ENCODE data around the gene TUBA4A. TPM values are rescaled to one million over a fixed set of nuclear protein-coding genes. Genes with fewer than 3 reads are reported as not detected.
"Not testable (repeated sequence)": the region's sequence is repeated elsewhere in the genome, so short reads cannot be mapped to it uniquely, and the experiment has no call there.

TUBA4A gene
- total RNA-seq, 2 donors from 2014 or later: 82.0 to 99.8 TPM

- ATAC-seq (replicated peaks in 1 of 2) (no peak), DNase-seq (no peak)
- Mint-ChIP-seq H3K27me3 (ENCODE audit: low read depth) (no peaks in the 10 kb centered on the region), H3K27ac (no peak overlapping the region), H3K4me1 (ENCODE audit: low read depth) (no peaks in the 10 kb centered on the region), H3K36me3 (ENCODE audit: insufficient read depth in 2 of 2) (no peaks in the 10 kb centered on the region), H3K4me3 (no peak overlapping the region), H3K9me3 (no peaks in the 10 kb centered on the region)
Observed at GRCh38 chr2:219271021-219271420, 17.3 kb upstream of the TUBA4A start.

GRCh38 chr2:219270055-219270372, 16.3 kb upstream of the TUBA4A start:
- Mint-ChIP-seq H3K4me3 (no peak overlapping the region), H3K9me3 (no peaks in the 10 kb centered on the region), H3K27me3 (ENCODE audit: low read depth) (no peaks in the 10 kb centered on the region), H3K4me1 (ENCODE audit: low read depth) (no peaks in the 10 kb centered on the region), H3K36me3 (ENCODE audit: insufficient read depth in 2 of 2) (no peaks in the 10 kb centered on the region), H3K27ac (no peak overlapping the region)
- ATAC-seq (replicated peaks in 1 of 2) (no peak), DNase-seq (no peak)

- Mint-ChIP-seq H3K4me3 (no peak overlapping the region), H3K9me3 (no peaks in the 10 kb centered on the region), H3K27me3 (ENCODE audit: low read depth) (no peaks in the 10 kb centered on the region), H3K4me1 (ENCODE audit: low read depth) (no peaks in the 10 kb centered on the region), H3K36me3 (ENCODE audit: insufficient read depth in 2 of 2) (no peaks in the 10 kb centered on the region), H3K27ac (no peak overlapping the region)
- DNase-seq: no peak
- ATAC-seq (replicated peaks in 1 of 2): no peak
Observed at GRCh38 chr2:219269362-219270054, 15.8 kb upstream of the TUBA4A start.

- Mint-ChIP-seq H3K27me3 (ENCODE audit: low read depth) (no peaks in the 10 kb centered on the region), H3K4me1 (ENCODE audit: low read depth) (no peaks in the 10 kb centered on the region), H3K9me3 (no peaks in the 10 kb centered on the region), H3K4me3 (no peak overlapping the region), H3K36me3 (ENCODE audit: insufficient read depth in 2 of 2) (no peaks in the 10 kb centered on the region), H3K27ac (no peak overlapping the region)
- DNase-seq (no peak), ATAC-seq (replicated peaks in 1 of 2) (no peak)
Observed at GRCh38 chr2:219268294-219268693, 14.6 kb upstream of the TUBA4A start.

GRCh38 chr2:219266886-219267285, 13.2 kb upstream of the TUBA4A start:
- Mint-ChIP-seq H3K9me3 (no peaks in the 10 kb centered on the region), H3K27ac (no peak overlapping the region), H3K4me3 (no peak overlapping the region), H3K36me3 (ENCODE audit: insufficient read depth in 2 of 2) (no peaks in the 10 kb centered on the region), H3K4me1 (ENCODE audit: low read depth) (no peaks in the 10 kb centered on the region), H3K27me3 (ENCODE audit: low read depth) (no peaks in the 10 kb centered on the region)
- no peak for ATAC-seq (replicated peaks in 1 of 2)
- DNase-seq: no peak

- Mint-ChIP-seq H3K27me3 (ENCODE audit: low read depth) (no peaks in the 10 kb centered on the region), H3K9me3 (no peaks in the 10 kb centered on the region), H3K36me3 (ENCODE audit: insufficient read depth in 2 of 2) (no peaks in the 10 kb centered on the region), H3K27ac (no peak overlapping the region), H3K4me1 (ENCODE audit: low read depth) (no peaks in the 10 kb centered on the region), H3K4me3 (no peak overlapping the region)
- no peak for ATAC-seq (replicated peaks in 1 of 2)
- DNase-seq: no peak
Observed at GRCh38 chr2:219266232-219266631, 12.5 kb upstream of the TUBA4A start.

GRCh38 chr2:219261024-219261855, 7.5 kb upstream of the TUBA4A start:
- ATAC-seq (replicated peaks in 1 of 2) (no peak), DNase-seq (no peak)
- no peak overlapping the region for H3K27ac Mint-ChIP-seq
- H3K36me3 Mint-ChIP-seq (ENCODE audit: insufficient read depth in 2 of 2): no peaks in the 10 kb centered on the region
- no peaks in the 10 kb centered on the region for H3K27me3 Mint-ChIP-seq (ENCODE audit: low read depth)
- H3K4me3 Mint-ChIP-seq: no peak overlapping the region
- H3K9me3 Mint-ChIP-seq: no peaks in the 10 kb centered on the region
- peaks cover 8% of the 10 kb centered on the region for H3K4me1 Mint-ChIP-seq (ENCODE audit: low read depth)

- H3K36me3 Mint-ChIP-seq (ENCODE audit: insufficient read depth in 2 of 2); H3K4me3 Mint-ChIP-seq; ATAC-seq (replicated peaks in 1 of 2); H3K27me3 Mint-ChIP-seq (ENCODE audit: low read depth); DNase-seq; H3K9me3 Mint-ChIP-seq; H3K27ac Mint-ChIP-seq: not testable (repeated sequence)
- peaks cover 25% of the 10 kb centered on the region for H3K4me1 Mint-ChIP-seq (ENCODE audit: low read depth)
Observed at GRCh38 chr2:219258942-219259341, 5.2 kb upstream of the TUBA4A start.

- Mint-ChIP-seq H3K27ac (peak overlapping the region; percentile 73), H3K9me3 (no peaks in the 10 kb centered on the region)
- peak; percentile 50 to 55 for ATAC-seq (replicated peaks in 1 of 2)
Observed at GRCh38 chr2:219254590-219255201, 978 bp upstream of the TUBA4A start.

GRCh38 chr2:219252900-219253752, 592 bp downstream of the TUBA4A start, which contains the start of gene TUBA4B:
Gene TUBA4B, plus strand, starts transcription at chr2:219253243. Its CDS starts 165 bp downstream, at chr2:219253408.
- Mint-ChIP-seq H3K4me3 (peak within 1 kb of the TSS; percentile 75 to 78), H3K27me3 (ENCODE audit: low read depth) (no peaks in the 10 kb centered on the region), H3K27ac (peak within 1 kb of the TSS; percentile 89), H3K36me3 (ENCODE audit: insufficient read depth in 2 of 2) (peaks cover 4 to 14% of the 10 kb centered on the region in 2 donors), H3K4me1 (ENCODE audit: low read depth) (peaks cover 69% of the 10 kb centered on the region), H3K9me3 (no peaks in the 10 kb centered on the region)
- ATAC-seq (replicated peaks in 1 of 2) (peak; percentile 19 to 44), DNase-seq (peak; percentile 62 to 75)

More at GRCh38 chr2:219254590-219255201, 978 bp upstream of the TUBA4A start:
- peaks cover 0 to 14% of the 10 kb centered on the region in 2 donors for H3K36me3 Mint-ChIP-seq (ENCODE audit: insufficient read depth in 2 of 2)
- no peaks in the 10 kb centered on the region for H3K27me3 Mint-ChIP-seq (ENCODE audit: low read depth)
- H3K4me1 Mint-ChIP-seq (ENCODE audit: low read depth): peaks cover 57% of the 10 kb centered on the region
- H3K4me3 Mint-ChIP-seq: peak overlapping the region; percentile 75 to 78
- peak; percentile 48 to 50 for DNase-seq

- Mint-ChIP-seq H3K9me3 (no peaks in the 10 kb centered on the region), H3K4me1 (ENCODE audit: low read depth) (peaks cover 71% of the 10 kb centered on the region), H3K36me3 (ENCODE audit: insufficient read depth in 2 of 2) (peaks cover 4 to 14% of the 10 kb centered on the region in 2 donors), H3K27ac (peak overlapping the region; percentile 89), H3K27me3 (ENCODE audit: low read depth) (no peaks in the 10 kb centered on the region), H3K4me3 (peak overlapping the region; percentile 75 to 78)
- DNase-seq (no peak), ATAC-seq (replicated peaks in 1 of 2) (no peak)
Observed at GRCh38 chr2:219252570-219252899, 1.2 kb downstream of the TUBA4A start.

GRCh38 chr2:219252084-219252483, 1.6 kb downstream of the TUBA4A start:
- Mint-ChIP-seq H3K9me3 (no peaks in the 10 kb centered on the region), H3K36me3 (ENCODE audit: insufficient read depth in 2 of 2) (peaks cover 4 to 14% of the 10 kb centered on the region in 2 donors), H3K4me1 (ENCODE audit: low read depth) (peaks cover 75% of the 10 kb centered on the region), H3K27me3 (ENCODE audit: low read depth) (no peaks in the 10 kb centered on the region), H3K27ac (peak overlapping the region; percentile 21), H3K4me3 (peak overlapping the region; percentile 75 to 78)
- no peak for ATAC-seq (replicated peaks in 1 of 2)
- DNase-seq: peak; percentile 44 to 47

Measured in activated T-cell treated with anti-CD3 and anti-CD28 coated beads, Interleukin-2, amount 50 U/mL, for 72 hours (primary cell).